ENCODE data around the gene HID1.

HID1 gene

GRCh38 chr17:74987418-74987908 is 14.9 kb upstream of the HID1 start, which contains the start of gene CDR2L:
Gene CDR2L, plus strand, starts transcription at chr17:74987632. Its CDS starts 412 bp downstream, at chr17:74988044.
- TF ChIP-seq GATA3 (IDR thresholded peaks at IDR 0.05; ENCODE audit: low read depth, low read length) (no peak), GATA2 (IDR thresholded peaks at IDR 0.05; ENCODE audit: low read depth, low read length) (no peak)

GRCh38 chr17:74986206-74986576 is 13.6 kb upstream of the HID1 start:
- TF ChIP-seq GATA2 (IDR thresholded peaks at IDR 0.05; ENCODE audit: low read depth, low read length) (no peak), GATA3 (IDR thresholded peaks at IDR 0.05; ENCODE audit: low read depth, low read length) (no peak)

GRCh38 chr17:74981979-74982662 is 9.6 kb upstream of the HID1 start:
- no peak for TF ChIP-seq GATA3 (IDR thresholded peaks at IDR 0.05; ENCODE audit: low read depth, low read length)
- no peak for TF ChIP-seq GATA2 (IDR thresholded peaks at IDR 0.05; ENCODE audit: low read depth, low read length)

GRCh38 chr17:74981318-74981978 is 8.9 kb upstream of the HID1 start:
- no peak for TF ChIP-seq GATA2 (IDR thresholded peaks at IDR 0.05; ENCODE audit: low read depth, low read length)
- no peak for TF ChIP-seq GATA3 (IDR thresholded peaks at IDR 0.05; ENCODE audit: low read depth, low read length)

- TF ChIP-seq GATA3 (IDR thresholded peaks at IDR 0.05; ENCODE audit: low read depth, low read length) (no peak), GATA2 (IDR thresholded peaks at IDR 0.05; ENCODE audit: low read depth, low read length) (no peak)
These were observed 7.0 kb upstream of the HID1 start for GRCh38 chr17:74979408-74980146.

- TF ChIP-seq GATA3 (IDR thresholded peaks at IDR 0.05; ENCODE audit: low read depth, low read length) (no peak), GATA2 (IDR thresholded peaks at IDR 0.05; ENCODE audit: low read depth, low read length) (no peak)
These were observed 5.7 kb upstream of the HID1 start for GRCh38 chr17:74978240-74978639.

- no peak for TF ChIP-seq GATA3 (IDR thresholded peaks at IDR 0.05; ENCODE audit: low read depth, low read length)
- no peak for TF ChIP-seq GATA2 (IDR thresholded peaks at IDR 0.05; ENCODE audit: low read depth, low read length)
These were observed 5.2 kb upstream of the HID1 start for GRCh38 chr17:74977802-74978201.

- TF ChIP-seq GATA2 (IDR thresholded peaks at IDR 0.05; ENCODE audit: low read depth, low read length), result no peak
- no peak for TF ChIP-seq GATA3 (IDR thresholded peaks at IDR 0.05; ENCODE audit: low read depth, low read length)
These were observed 3.4 kb upstream of the HID1 start for GRCh38 chr17:74975943-74976342.

GRCh38 chr17:74972973-74973328 is 392 bp upstream of the HID1 start:
- TF ChIP-seq GATA3 (IDR thresholded peaks at IDR 0.05; ENCODE audit: low read depth, low read length) (no peak), GATA2 (IDR thresholded peaks at IDR 0.05; ENCODE audit: low read depth, low read length) (no peak)

GRCh38 chr17:74971842-74972106 is 785 bp downstream of the HID1 start:
- no peak for TF ChIP-seq GATA2 (IDR thresholded peaks at IDR 0.05; ENCODE audit: low read depth, low read length)
- TF ChIP-seq GATA3 (IDR thresholded peaks at IDR 0.05; ENCODE audit: low read depth, low read length), result no peak

GRCh38 chr17:74971069-74971841 is 1.3 kb downstream of the HID1 start:
- TF ChIP-seq GATA2 (IDR thresholded peaks at IDR 0.05; ENCODE audit: low read depth, low read length) (no peak), GATA3 (IDR thresholded peaks at IDR 0.05; ENCODE audit: low read depth, low read length) (no peak)

- TF ChIP-seq GATA3 (IDR thresholded peaks at IDR 0.05; ENCODE audit: low read depth, low read length), result no peak
- TF ChIP-seq GATA2 (IDR thresholded peaks at IDR 0.05; ENCODE audit: low read depth, low read length), result no peak
These were observed 2.2 kb downstream of the HID1 start for GRCh38 chr17:74970395-74970794.

- no peak for TF ChIP-seq GATA2 (IDR thresholded peaks at IDR 0.05; ENCODE audit: low read depth, low read length)
- TF ChIP-seq GATA3 (IDR thresholded peaks at IDR 0.05; ENCODE audit: low read depth, low read length), result no peak
These were observed 4.2 kb downstream of the HID1 start for GRCh38 chr17:74968361-74968780.

- TF ChIP-seq GATA3 (IDR thresholded peaks at IDR 0.05; ENCODE audit: low read depth, low read length), result no peak
These were observed 7.5 kb downstream of the HID1 start for GRCh38 chr17:74964988-74965622.
